Mesodermal cell (in vitro differentiated cells): Measurements from ENCODE around the gene ABTB1.
A peak's percentile ranks its signal among the peaks of the same experiment; 100 is the strongest.

Experiments
- H3K27ac ChIP-seq: 2 replicates; pipeline ENCODE4 v1.7.0; 2013; ENCODE audit warnings: mild to moderate bottlenecking, low read depth, low read length, moderate library complexity; ENCODE audit not compliant: severe bottlenecking
- H3K36me3 ChIP-seq: 2 replicates; pipeline ENCODE4 v1.7.1; 2013; ENCODE audit warnings: mild to moderate bottlenecking, low read length, moderate library complexity; ENCODE audit not compliant: control insufficient read depth, insufficient read depth
- H3K4me1 ChIP-seq: one replicate; pipeline ENCODE4 v1.7.1; 2013; ENCODE audit warnings: mild to moderate bottlenecking, low read length; ENCODE audit not compliant: insufficient read depth, control insufficient read depth, poor library complexity, severe bottlenecking
- H3K4me3 ChIP-seq: 2 replicates; pipeline ENCODE4 v1.7.0; 2013; ENCODE audit warnings: low read length, control low read depth, mild to moderate bottlenecking; ENCODE audit not compliant: insufficient read depth, poor library complexity, severe bottlenecking; ENCODE audit errors: extremely low read depth
- H3K9me3 ChIP-seq: 2 replicates; pipeline ENCODE4 v1.7.1; 2013; ENCODE audit warnings: mild to moderate bottlenecking, low read length, moderate library complexity; ENCODE audit not compliant: control insufficient read depth
- whole genome bisulfite sequencing, 2 experiments: methylation state at CpG; one replicate each; pipeline ENCODE4 v1.1.5; 2013; ENCODE audit warnings: missing lambda C conversion rate in 2 of 2; ENCODE audit not compliant: insufficient coverage in 2 of 2; 5-methylcytosine and 5-hydroxymethylcytosine counted together

The ABTB1 gene

GRCh38 chr3:127663151-127663550, 9.6 kb upstream of the ABTB1 start:
- Histone ChIP-seq H3K4me3 (no peak overlapping the region), H3K9me3 (no peaks in the 10 kb centered on the region), H3K27ac (no peak overlapping the region), H3K4me1 (no peaks in the 10 kb centered on the region), H3K36me3 (no peaks in the 10 kb centered on the region)
- 81 to 91% methylated on average over 4 of the region's 5 CpGs for WGBS, 2 experiments

- no peaks in the 10 kb centered on the region for H3K9me3 ChIP-seq
- no peak overlapping the region for H3K4me3 ChIP-seq
- H3K27ac ChIP-seq, result no peak overlapping the region
- no peaks in the 10 kb centered on the region for H3K36me3 ChIP-seq
- no peaks in the 10 kb centered on the region for H3K4me1 ChIP-seq
- 92 to 100% methylated on average over 1 of the region's 2 CpGs for WGBS, 2 experiments
These were observed 7.6 kb upstream of the ABTB1 start for GRCh38 chr3:127665165-127665564.

GRCh38 chr3:127665586-127665985, 7.2 kb upstream of the ABTB1 start:
- H3K4me3 ChIP-seq, result no peak overlapping the region
- no peaks in the 10 kb centered on the region for H3K36me3 ChIP-seq
- WGBS, 2 experiments, result 90 to 95% methylated on average over 3 of the region's 3 CpGs
- no peaks in the 10 kb centered on the region for H3K9me3 ChIP-seq
- no peak overlapping the region for H3K27ac ChIP-seq
- H3K4me1 ChIP-seq, result no peaks in the 10 kb centered on the region

GRCh38 chr3:127666676-127667075, 6.1 kb upstream of the ABTB1 start:
- Histone ChIP-seq H3K4me1 (peaks cover under 1% of the 10 kb centered on the region), H3K27ac (no peak overlapping the region), H3K9me3 (no peaks in the 10 kb centered on the region), H3K36me3 (no peaks in the 10 kb centered on the region), H3K4me3 (no peak overlapping the region)
- 83 to 100% methylated on average over 1 to 2 of the region's 2 CpGs for WGBS, 2 experiments

GRCh38 chr3:127667119-127667681, 5.6 kb upstream of the ABTB1 start:
- Histone ChIP-seq H3K36me3 (no peaks in the 10 kb centered on the region), H3K4me3 (no peak overlapping the region), H3K4me1 (peaks cover 6% of the 10 kb centered on the region), H3K9me3 (no peaks in the 10 kb centered on the region), H3K27ac (no peak overlapping the region)
- WGBS, 2 experiments, result 82 to 95% methylated on average over 2 to 4 of the region's 6 CpGs

- Histone ChIP-seq H3K4me3 (no peak overlapping the region), H3K27ac (no peak overlapping the region), H3K4me1 (peaks cover 13% of the 10 kb centered on the region), H3K36me3 (no peaks in the 10 kb centered on the region), H3K9me3 (no peaks in the 10 kb centered on the region)
- 85 to 96% methylated on average over 5 to 7 of the region's 7 CpGs for WGBS, 2 experiments
These were observed 3.8 kb upstream of the ABTB1 start for GRCh38 chr3:127668906-127669305.

- WGBS, 2 experiments, result 91 to 94% methylated on average over 11 to 12 of the region's 14 CpGs
These were observed 3.1 kb upstream of the ABTB1 start for GRCh38 chr3:127669541-127670228.

GRCh38 chr3:127670229-127670559, 2.6 kb upstream of the ABTB1 start:
- Histone ChIP-seq H3K4me3 (no peak overlapping the region), H3K27ac (no peak overlapping the region), H3K4me1 (peaks cover 15% of the 10 kb centered on the region), H3K9me3 (no peaks in the 10 kb centered on the region), H3K36me3 (no peaks in the 10 kb centered on the region)
- WGBS, 2 experiments, result 95 to 98% methylated on average over 7 of the region's 7 CpGs

More at GRCh38 chr3:127669541-127670228, 3.1 kb upstream of the ABTB1 start:
- H3K9me3 ChIP-seq, result no peaks in the 10 kb centered on the region
- H3K4me3 ChIP-seq, result no peak overlapping the region
- peaks cover 15% of the 10 kb centered on the region for H3K4me1 ChIP-seq
- no peak overlapping the region for H3K27ac ChIP-seq
- no peaks in the 10 kb centered on the region for H3K36me3 ChIP-seq

- 96 to 99% methylated on average over 9 to 17 of the region's 20 CpGs for WGBS, 2 experiments
- H3K36me3 ChIP-seq, result no peaks in the 10 kb centered on the region
- no peak overlapping the region for H3K27ac ChIP-seq
- no peaks in the 10 kb centered on the region for H3K9me3 ChIP-seq
- H3K4me3 ChIP-seq, result no peak overlapping the region
- peaks cover 15% of the 10 kb centered on the region for H3K4me1 ChIP-seq
These were observed 1.8 kb upstream of the ABTB1 start for GRCh38 chr3:127670761-127671522.

- 54 to 61% methylated on average over 23 to 44 of the region's 44 CpGs for WGBS, 2 experiments
- Histone ChIP-seq H3K36me3 (peaks cover 5% of the 10 kb centered on the region), H3K9me3 (no peaks in the 10 kb centered on the region), H3K27ac (no peak overlapping the region), H3K4me1 (peaks cover 15% of the 10 kb centered on the region), H3K4me3 (peak overlapping the region; percentile 74)
These were observed 976 bp upstream of the ABTB1 start for GRCh38 chr3:127671523-127672428.
